LNCaP clone FGC (cell line): ENCODE measurements around the gene U2AF2.

Experiments used
- DNase-seq: peaks from one replicate; pipeline ENCODE4 v3.0.0-alpha.2; 2011; ENCODE audit warnings: low read depth
- H3K4me3 ChIP-seq: 2 replicates; pipeline ENCODE4 v1.5.1; 2011; ENCODE audit warnings: mild to moderate bottlenecking, low read depth, low read length, control low read depth
- CTCF ChIP-seq: IDR thresholded peaks from 2 replicates; pipeline ENCODE4 v1.5.1; 2012; ENCODE audit warnings: mild to moderate bottlenecking; ENCODE audit not compliant: control insufficient read depth, insufficient read depth; ENCODE audit errors: extremely low read depth

Gene U2AF2

DNA sequence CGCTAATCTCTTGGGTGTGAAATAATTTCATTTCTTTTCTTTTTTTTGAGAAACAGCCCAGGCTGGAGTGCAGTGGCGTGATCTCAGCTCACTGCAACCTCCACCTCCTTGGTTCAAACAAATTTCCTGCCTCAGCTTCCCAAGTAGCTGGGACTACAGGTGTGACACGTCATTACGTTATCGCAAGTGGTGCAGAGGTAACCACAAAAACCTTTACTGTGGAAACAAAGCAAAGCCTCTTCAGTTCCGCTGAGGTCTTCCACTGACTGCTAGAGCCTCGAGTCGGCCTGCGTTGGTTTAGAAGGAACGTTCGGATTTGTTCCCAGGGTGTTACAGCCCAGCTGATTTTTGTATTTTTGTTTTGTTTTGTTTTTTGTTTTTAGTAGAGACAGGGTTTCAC lies 28.5 kb upstream of the U2AF2 start:
- DNase-seq = no peak
- no peak for TF ChIP-seq CTCF
- no peak overlapping the region for H3K4me3 ChIP-seq

DNA sequence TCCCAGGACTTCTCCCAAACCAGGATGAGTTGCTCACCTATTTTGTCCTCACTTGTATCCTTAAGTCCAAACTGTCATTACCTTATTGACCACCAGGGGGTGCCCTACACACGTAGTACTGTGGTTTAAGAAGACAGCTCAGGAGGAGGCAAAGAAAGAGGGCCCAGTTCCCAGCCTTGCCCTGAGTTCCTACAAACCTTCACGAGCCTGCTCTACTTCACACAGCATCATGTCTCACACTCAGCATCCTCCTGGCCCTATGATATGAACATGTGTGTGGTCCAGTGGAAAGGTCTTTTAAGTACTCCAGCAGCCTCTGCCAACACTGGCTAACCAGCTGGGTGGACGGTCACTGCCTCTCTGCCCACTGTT lies 22.4 kb upstream of the U2AF2 start:
- peak; percentile 91 for DNase-seq
- peak; percentile 86 for TF ChIP-seq CTCF
- no peak overlapping the region for H3K4me3 ChIP-seq

DNA sequence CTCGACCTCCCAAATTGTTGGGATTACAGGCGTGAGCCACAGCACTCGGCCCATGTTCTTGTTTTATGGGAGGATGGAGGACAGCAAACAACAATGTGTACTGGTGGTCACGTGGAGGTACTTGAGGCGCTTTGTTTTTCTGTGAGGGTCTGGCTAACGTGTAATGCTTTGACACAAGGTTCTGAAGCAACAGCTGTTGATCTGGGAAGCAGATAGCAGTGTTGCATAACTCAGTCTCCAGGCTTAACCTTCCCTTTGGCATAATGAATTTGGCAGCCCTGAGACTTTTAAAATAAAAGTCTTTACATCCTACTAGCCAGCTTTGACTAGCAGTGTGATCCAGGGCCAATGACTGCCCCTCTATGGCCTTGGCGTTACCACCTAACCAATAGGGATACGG lies 21.0 kb upstream of the U2AF2 start:
- TF ChIP-seq CTCF = no peak
- H3K4me3 ChIP-seq = peak overlapping the region; percentile 100; the same call in 1 of the 2 replicates
- no peak for DNase-seq

- no peak for DNase-seq
- H3K4me3 ChIP-seq = peak overlapping the region; percentile 100
- no peak for TF ChIP-seq CTCF
Measured at GRCh38 chr19:55635334-55635717, 19.5 kb upstream of the U2AF2 start.

DNA sequence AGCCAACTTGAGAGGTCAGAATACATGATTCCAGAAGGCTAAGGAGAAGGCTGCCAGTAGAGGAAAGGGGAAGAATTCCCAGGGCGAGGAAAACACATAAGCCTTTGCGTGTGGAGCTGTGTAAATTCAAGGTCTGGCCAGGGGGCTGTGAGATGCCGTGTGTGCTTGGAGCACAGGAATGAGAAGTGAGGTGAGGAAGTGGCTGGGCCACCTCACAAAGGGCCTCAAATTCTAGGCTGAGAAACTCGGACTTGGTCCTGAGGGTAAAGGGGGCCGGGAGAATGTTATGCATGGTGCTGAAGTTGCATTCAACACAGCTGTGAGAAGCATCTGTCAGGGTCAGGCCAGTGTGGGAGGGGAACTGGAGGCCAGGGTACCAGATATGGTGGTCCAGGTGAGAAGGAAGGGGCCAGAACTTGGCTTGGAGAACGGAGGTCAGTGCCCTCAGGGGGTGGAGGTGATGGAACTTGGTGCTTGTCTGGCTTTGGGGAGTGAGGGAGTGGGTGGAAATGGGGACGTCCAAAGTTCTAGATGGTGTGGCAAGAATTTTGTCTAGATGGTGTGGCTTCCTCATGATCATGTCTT lies 18.9 kb upstream of the U2AF2 start:
- no peak for DNase-seq
- TF ChIP-seq CTCF = no peak
- H3K4me3 ChIP-seq = peak overlapping the region; percentile 100

DNA sequence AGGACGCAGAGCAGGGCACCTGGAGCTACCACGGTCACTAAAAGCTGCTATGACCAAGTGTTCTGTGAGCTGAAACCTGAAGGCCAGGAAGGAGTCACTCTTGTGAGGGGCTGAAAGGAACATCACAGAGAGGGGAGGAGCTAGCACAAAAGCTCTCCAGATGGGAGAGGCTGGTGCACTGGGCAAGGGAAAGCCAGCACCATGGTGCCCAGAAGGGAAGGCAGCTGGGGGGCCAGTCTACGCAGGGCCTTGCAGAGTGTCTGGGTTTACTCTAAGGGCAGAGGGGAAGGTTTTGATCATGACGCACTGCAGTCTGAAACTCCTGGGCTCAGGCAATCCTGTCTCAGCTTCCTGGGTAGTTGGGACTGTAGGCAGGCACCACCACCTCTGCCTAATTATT lies 18.1 kb upstream of the U2AF2 start:
- no peak overlapping the region; the same call in 1 of the 2 replicates for H3K4me3 ChIP-seq
- DNase-seq = no peak
- TF ChIP-seq CTCF = no peak

DNA sequence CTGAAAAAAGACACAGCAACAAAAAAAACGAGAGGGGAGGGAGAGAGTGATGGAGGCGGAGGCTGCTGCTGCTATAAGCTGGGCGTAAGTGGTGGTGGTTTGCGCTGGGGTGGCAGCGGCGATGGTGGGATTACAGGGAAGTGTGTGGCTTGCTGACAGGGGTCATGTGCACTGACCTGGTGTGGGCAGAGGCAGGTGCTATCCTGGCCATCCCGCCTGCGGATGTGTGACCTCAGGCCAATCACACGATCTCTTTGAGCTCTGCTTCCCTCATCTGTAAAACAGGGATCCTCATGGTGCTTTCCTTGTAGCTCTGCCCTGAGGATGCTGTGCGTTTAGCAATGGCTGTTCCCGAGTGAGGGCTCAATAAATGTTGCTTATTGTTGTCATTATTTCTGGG lies 17.3 kb upstream of the U2AF2 start:
- no peak for TF ChIP-seq CTCF
- no peak overlapping the region for H3K4me3 ChIP-seq
- no peak for DNase-seq
